ENCODE results near the gene SP5. TPM values are rescaled to one million over a fixed set of nuclear protein-coding genes. Genes with fewer than 3 reads are reported as not detected.

SP5 gene
- total and polyA plus RNA-seq, 10 of the 15 experiments (the other 5 are each of a cell fraction or from before 2014, with no cell fraction given), result not detected

GRCh38 chr2:170722301-170722700 lies 7.2 kb downstream of the SP5 start:
- Histone ChIP-seq H3K79me2 (ENCODE audit: control insufficient read depth, insufficient read depth, low read length) (no peaks in the 10 kb centered on the region), H4K20me1 (ENCODE audit: control insufficient read depth, insufficient read depth) (no peaks in the 10 kb centered on the region), H3K9ac (ENCODE audit: control insufficient read depth, insufficient read depth, low read length) (no peak overlapping the region), H3K4me3 (no peak overlapping the region), H3K4me2 (ENCODE audit: control insufficient read depth, insufficient read depth) (no peak overlapping the region), H3K4me1 (ENCODE audit: control insufficient read depth, insufficient read depth, low read length) (no peaks in the 10 kb centered on the region), H3K9me3 (replicated peaks; ENCODE audit: control insufficient read depth, insufficient read depth, low read length) (no peaks in the 10 kb centered on the region; the same call in 2 of the 3 replicates), H3K27me3 (replicated peaks in 1 of 2; ENCODE audit: control insufficient read depth in 2 of 2, insufficient read depth in 2 of 2, low read length in 1 of 2) (peaks cover 7 to 9% of the 10 kb centered on the region in 2 experiments), H3K27ac (ENCODE audit: control insufficient read depth, insufficient read depth) (no peak overlapping the region), H3K36me3 (ENCODE audit: control insufficient read depth in 2 of 2, insufficient read depth in 2 of 2, low read length in 1 of 2) (no peaks in the 10 kb centered on the region), H2AFZ (ENCODE audit: control insufficient read depth, low read depth, low read length) (no peak overlapping the region)
- ATAC-seq, result no peak
- in situ Hi-C loops (cut with MboI), result no loop called here
- ChIA-PET RAD21 (ENCODE audit: unreplicated experiment) (no interaction called here), SMC1A (ENCODE audit: uncharacterized antibody, unreplicated experiment) (interaction anchor here (1.0 to 1.1 kb wide), 2 partner anchors 20 to 401 kb away, joined by 3 read pairs; no protein-coding TSS in a partner anchor), POLR2A (no interaction called here), CTCF (interaction anchor here (1.7 kb wide), 1 partner anchor 17 kb away, joined by 3 read pairs; no protein-coding TSS in a partner anchor)
- no TSS peak for BruUV-seq (replicated peaks)
- FAIRE-seq, result no peak
- TF ChIP-seq SREBF1 (IDR thresholded peaks at IDR 0.05; ENCODE audit: low read length) (no peak), TARDBP (IDR thresholded peaks at IDR 0.05; ENCODE audit: borderline replicate concordance) (no peak), ZBTB40 (IDR thresholded peaks at IDR 0.05; ENCODE audit: borderline replicate concordance) (no peak), EZH2 (IDR thresholded peaks at IDR 0.05; ENCODE audit: borderline replicate concordance, control insufficient read depth, low read depth, low read length) (no peak), CHD1 (IDR thresholded peaks at IDR 0.05; ENCODE audit: low read depth, low read length) (no peak), NKRF (conservative IDR thresholded peaks at IDR 0.05) (no peak), BCL3 (IDR thresholded peaks at IDR 0.05; ENCODE audit: borderline replicate concordance, insufficient read depth, low read depth, low read length, poor library complexity, severe bottlenecking) (no peak)
- no peak for DNase-seq (ENCODE audit: low read depth, low spot score)
- intact Hi-C loops (cut with micrococcal nuclease; ENCODE audit: unreplicated experiment), result no loop called here

Measured in GM12878 (cell line).